A673 (cell line): ENCODE measurements around the gene QSOX2.

Experiments
- CTCF ChIP-seq: fragments of 300-800, 200-600 bp; sonication (generic); conservative IDR thresholded peaks from 2 replicates; pipeline ENCODE4 v1.5.1; 2017; ENCODE audit warnings: low read depth, mild to moderate bottlenecking, antibody characterized with exemption, low read length, moderate library complexity, mixed read lengths
- EZH2 ChIP-seq: fragments of 200-600 bp; sonication (generic); IDR thresholded peaks from 2 replicates; pipeline ENCODE4 v1.6.1; 2017; ENCODE audit warnings: borderline replicate concordance, low read depth, mild to moderate bottlenecking, mixed read lengths, antibody characterized with exemption, low read length; ENCODE audit not compliant: poor library complexity, severe bottlenecking

GRCh38 chr9:136294437-136294836 lies 48.8 kb upstream of the QSOX2 start:
- no peak for TF ChIP-seq CTCF
- no peak for TF ChIP-seq EZH2
